Fibroblast of skin of right biceps (primary cell): ENCODE measurements around the gene STIM1.
"Not testable (repeated sequence)": the region's sequence is repeated elsewhere in the genome, so short reads cannot be mapped to it uniquely, and the experiment has no call there.

Source experiments
- DNase-seq: peaks from one replicate; pipeline ENCODE4 v3.0.0-alpha.2; 2013

STIM1 gene

DNA sequence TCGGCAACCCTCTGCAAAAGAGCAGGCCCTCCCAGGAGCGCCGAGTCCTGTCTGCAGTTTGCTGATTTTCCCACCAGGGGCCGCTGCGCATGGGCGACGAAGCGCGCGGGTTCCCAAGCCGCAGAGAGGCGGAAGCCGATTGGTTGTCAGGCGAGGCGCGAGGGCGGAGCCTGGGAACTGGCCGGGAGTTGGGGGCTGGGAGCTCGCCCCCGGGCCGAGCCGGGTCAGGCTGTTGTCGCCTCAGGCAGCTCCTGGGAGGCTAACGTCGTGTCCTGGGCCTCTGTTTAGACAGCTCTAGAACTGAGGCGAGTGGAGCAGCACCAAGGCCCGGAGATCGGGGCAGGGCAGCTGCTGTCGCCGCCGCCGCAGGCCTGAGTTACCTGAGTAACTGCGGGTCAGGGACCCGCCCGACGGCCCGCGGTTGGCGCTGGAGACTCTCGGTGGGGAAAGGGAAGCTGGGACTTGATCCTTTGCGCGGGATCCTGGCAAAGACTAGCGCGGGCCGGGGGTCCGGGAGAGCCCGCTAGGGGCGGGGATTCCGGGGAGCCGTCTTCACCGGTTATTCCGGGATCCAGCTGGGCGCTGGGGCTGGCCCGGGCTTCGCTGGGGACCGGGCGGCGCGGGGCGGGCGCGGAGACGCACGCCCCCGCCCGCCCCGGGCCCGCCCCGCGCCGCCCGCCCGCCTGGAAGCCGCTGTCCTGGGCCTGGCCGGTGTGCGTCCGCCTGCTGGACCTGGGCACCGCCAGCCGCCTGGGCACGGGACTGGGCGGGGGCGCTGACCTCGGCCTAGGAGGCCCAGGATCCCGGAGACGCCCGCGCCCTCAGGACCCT lies at the start of gene STIM1:
Gene STIM1, plus strand, starts transcription at position 688 of the 831 bp plus-strand sequence. CDS start 607 bp downstream, outside the sequence.
- DNase-seq, result peak; percentile 92

DNA sequence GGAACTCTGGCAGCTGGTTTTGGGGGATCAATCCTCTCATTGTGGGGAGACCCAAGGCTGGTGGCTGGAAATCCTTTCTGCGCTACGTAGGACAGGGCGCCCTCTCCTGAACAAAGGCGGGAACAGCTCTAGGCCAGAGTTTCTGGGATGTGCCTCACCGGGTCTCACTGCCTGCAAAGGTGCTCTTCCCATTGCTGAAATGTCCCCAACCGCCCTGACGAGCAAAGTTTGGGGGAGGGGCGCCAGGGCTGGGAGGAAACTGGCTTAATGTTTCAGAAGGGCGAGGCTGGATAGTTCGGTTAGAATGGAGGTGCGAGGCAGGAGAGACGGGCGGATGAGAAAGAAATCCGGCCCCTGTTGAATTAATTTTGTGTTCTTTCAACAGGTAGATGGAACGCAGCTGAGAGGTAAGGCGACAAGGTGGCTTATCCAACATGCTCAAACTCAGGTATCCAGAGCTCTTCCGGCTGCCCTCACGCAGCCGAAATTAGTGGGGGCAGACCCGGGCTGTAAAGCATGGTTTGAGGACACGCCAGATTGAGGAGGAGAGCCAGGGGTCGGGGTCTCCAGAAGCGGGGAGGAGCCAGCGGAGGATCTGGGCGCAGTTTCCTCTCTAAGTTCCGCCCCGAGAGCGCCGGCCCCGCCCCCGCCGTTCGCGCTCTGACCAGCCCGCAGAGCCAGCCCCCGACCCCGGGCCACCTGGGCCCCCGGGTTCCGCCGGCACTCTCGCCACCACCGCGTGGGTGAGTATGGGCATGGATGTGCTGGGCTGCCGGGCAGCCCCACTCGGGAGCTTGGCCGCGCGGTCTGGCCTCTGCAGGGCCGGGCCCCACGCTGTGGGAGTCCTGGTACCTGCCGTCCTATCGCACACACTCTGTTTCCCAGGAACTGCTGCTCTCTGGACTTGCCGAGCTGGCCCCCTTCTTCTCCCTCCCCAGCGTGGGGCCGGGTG lies 47.3 kb upstream of the STIM1 start, which contains the start of gene PGAP2:
Gene PGAP2, plus strand, starts transcription at position 652 of the 952 bp plus-strand sequence. CDS start 2,700 bp downstream, outside the sequence.
- DNase-seq, result peak; percentile 53

GRCh38 chr11:3808861-3809623 lies 46.4 kb upstream of the STIM1 start:
- peak; percentile 53 for DNase-seq

- no peak for DNase-seq
These were observed 45.9 kb upstream of the STIM1 start for GRCh38 chr11:3809624-3809928.

- no peak for DNase-seq
These were observed 45.0 kb upstream of the STIM1 start for GRCh38 chr11:3810446-3810845.

- no peak for DNase-seq
These were observed 44.5 kb upstream of the STIM1 start for GRCh38 chr11:3810951-3811350.

DNA sequence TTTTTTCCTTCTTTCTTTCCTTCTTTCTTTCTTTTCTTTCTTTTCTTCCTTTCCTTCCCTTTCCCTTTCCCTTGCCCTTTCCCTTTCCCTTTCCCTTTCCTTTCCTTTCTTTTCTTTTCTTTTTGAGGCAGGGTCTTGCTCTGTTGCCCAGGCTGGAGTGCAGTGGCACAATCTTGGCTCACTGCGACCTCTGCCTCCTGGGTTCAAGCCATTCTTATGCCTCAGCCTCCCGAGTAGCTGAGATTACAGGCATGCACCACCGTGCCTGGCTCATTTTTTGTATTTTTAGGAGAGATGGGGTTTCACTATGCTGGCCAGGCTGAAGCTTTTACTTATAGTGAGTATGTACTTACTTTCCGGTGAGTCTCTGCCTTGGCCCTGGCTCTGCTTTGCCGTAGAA lies 40.6 kb upstream of the STIM1 start:
- DNase-seq, result not testable (repeated sequence)

DNA sequence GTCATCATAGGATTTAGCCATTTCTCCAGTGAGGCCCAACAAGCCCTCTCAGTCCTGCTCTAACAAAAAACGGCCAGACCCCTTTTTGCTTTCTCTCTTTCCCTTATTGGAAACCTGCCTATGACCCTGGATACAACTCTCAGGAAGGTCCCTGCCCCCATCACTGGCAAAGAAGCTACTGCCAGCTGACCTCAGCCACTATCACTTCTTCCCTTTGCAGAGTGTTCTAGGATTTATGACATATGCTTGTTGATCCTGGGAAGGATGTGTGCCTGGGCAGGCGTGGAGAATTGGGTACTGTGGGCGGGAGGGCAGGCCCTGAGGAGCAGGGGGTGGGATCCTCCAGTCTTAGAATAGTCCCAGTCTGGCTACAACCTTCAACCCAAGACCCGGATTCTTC lies 39.6 kb upstream of the STIM1 start:
- DNase-seq, result no peak

- no peak for DNase-seq
These were observed 38.8 kb upstream of the STIM1 start for GRCh38 chr11:3816673-3817072.

GRCh38 chr11:3817181-3817800 lies 38.2 kb upstream of the STIM1 start:
- DNase-seq, result no peak

GRCh38 chr11:3820971-3821370 lies 34.5 kb upstream of the STIM1 start:
- no peak for DNase-seq

DNA sequence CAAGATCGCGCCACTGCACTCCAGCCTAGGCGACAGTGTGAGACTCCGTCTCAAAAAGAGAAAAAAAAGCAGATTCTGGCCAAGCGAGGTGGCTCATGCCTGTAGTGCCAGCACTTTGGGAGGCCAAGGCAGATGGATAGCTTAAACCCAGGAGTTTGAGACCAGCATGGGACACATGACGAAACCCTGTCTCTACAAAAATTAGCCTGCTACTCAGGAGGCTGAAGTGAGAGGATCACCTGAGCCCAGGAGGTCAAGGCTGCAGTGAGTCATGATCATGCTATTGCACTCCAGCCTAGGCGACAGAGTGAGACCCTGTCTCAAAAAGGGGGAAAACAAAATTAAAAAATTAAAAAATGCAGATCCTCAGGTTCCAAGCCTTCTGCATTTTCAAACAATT lies 33.2 kb upstream of the STIM1 start:
- no peak for DNase-seq

DNA sequence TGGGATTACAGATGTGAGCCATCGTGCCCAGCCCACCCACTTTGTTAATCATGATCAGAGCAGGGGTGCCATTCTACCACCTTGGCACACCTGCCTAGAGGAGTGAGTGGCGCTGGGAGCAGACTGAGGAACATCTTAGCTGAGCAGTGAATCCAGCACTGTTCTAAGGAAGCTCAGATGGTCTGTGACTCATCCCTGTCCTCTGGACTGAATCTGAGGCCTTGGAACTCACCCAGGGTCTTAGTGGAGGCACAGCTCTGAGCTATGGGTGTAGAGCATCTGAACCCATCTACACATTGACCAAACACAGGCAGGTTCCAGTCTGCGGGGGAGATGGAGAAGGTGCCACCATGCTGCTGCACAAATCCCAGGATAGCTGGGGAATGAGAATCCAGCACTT lies 32.2 kb upstream of the STIM1 start:
- peak; percentile 72 for DNase-seq

DNA sequence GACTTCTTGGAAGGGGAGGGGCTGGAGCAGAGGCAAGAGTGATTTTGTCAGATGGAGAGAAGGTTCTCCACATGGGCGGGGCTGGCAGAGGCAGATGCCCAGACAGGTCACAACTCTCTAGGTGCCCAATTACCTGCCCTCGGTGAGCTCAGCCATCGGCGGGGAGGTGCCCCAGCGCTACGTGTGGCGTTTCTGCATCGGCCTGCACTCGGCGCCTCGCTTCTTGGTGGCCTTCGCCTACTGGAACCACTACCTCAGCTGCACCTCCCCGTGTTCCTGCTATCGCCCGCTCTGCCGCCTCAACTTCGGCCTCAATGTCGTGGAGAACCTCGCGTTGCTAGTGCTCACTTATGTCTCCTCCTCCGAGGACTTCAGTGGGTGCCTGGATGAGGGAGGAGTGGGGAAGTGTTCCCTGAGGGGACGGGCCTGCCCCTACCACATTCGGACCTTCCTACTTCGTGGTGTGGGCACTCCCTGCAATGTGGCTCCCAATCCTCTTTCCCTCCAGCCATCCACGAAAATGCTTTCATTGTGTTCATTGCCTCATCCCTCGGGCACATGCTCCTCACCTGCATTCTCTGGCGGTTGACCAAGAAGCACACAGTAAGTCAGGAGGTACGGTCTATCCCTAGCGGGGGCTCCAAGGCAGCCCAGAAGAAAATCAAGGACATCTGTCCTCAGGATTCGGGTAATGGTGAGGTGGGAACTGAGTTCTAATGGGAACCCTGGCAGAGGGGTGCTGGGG lies 31.5 kb upstream of the STIM1 start:
- no peak for DNase-seq

DNA sequence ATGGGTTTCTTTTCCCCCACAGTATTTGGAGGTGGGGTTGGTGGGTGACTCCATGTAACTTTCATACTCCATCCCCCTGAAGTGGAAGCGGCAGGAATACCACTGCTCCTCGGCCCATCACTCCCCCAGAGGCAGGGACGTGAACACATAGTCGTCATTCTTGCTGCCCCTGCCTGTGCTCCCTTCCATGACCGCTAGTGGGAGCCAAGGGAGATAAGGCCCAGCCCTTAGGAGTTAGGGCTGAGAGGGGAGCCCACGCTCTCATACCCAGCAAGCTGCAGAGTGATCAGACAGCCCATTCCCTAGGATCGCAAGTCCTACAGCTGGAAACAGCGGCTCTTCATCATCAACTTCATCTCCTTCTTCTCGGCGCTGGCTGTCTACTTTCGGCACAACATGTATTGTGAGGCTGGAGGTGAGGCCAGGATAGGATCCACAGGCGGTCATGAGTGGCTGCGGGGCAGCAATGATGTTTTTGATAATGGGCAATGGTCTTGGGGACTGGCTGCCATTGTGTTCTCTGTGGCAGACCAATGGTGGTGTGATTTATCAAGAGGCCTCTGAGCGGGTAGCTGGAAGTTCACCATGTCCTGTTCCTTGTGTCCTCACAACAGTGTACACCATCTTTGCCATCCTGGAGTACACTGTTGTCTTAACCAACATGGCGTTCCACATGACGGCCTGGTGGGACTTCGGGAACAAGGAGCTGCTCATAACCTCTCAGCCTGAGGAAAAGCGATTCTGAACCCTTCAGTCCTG lies 30.6 kb upstream of the STIM1 start:
- DNase-seq, result peak; percentile 52

- DNase-seq, result no peak
These were observed 29.9 kb upstream of the STIM1 start for GRCh38 chr11:3825473-3826154.

- no peak for DNase-seq
These were observed 28.7 kb upstream of the STIM1 start for GRCh38 chr11:3826721-3827120.

DNA sequence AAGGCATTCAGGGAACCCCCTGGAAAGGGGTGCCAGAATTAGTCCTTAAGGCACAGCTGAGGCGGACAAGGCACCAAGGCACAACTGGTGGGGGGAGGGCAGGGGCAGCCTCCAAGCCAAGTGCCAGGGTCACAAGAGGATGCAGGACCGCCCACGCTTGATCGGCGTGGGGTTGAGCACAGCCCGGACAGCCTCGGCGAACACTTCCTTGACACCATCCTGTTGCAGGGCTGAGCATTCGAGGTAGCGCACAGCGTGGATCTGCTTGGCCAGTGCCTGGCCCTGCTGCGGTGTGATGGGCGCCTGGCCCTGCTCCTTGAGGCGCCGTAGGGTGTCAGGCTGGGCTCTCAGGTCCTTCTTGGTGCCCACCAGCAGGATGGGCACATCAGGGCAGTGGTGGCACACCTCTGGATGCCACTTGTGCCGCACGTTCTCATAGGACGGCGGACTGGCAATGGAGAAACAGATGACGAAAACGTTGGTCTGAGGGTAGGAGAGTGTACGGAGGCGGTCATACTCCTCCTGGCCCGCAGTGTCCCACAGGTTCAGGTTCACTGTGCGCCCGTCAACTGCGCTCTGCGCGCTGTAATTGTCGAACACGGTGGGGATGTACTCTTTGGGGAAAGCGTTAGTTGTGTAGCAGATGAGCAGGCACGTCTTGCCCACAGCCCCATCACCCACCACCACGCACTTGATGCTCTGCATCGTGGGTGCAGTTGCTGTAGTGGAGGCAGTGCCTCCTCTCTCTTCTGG lies 27.9 kb upstream of the STIM1 start:
- no peak for DNase-seq

DNA sequence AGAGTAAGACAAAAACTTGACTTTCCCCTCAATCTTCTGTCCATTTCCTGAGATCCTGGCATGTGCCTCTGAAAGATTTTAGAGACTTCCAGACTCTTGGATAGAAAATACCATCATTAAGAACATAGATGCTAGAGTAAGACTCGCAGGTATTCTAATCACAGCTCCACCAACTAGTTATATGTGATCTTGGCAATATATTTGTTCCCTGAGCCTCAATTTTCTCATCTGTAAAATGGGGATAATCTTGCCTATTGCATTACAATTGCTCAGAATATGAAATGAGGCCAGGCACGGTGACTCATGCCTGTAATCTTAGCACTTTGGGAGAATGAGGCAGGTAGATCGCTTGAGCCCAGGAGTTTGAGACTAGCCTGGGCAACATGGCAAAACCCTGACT lies 25.4 kb upstream of the STIM1 start:
- no peak for DNase-seq

DNA sequence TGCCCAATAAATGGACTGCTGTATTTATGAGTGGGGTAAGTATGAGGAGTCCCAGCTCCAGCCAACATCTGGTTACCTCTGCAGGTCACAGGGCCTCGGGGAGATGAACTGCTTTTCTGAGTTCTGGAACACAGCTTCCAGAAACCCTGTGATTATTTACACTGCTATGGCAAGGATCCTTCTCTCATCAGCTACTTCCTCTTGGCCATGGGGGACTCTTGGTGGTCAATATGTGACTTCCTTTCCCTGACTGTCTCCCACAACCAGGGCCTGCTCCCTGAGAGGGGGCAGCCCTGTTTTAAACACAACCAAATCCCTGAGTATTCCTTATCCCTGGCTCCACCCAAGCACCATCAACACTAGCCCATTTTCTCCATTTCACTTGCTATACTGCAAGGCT lies 24.7 kb upstream of the STIM1 start:
- no peak for DNase-seq
